Progenitor cell of endocrine pancreas (in vitro differentiated cells): ENCODE data around the gene MTUS2. TPM values are rescaled to one million over a fixed set of nuclear protein-coding genes. Genes with fewer than 3 reads are reported as not detected.

Experiments
- DNase-seq: peaks from one replicate; pipeline ENCODE4 v3.0.0; 2021; ENCODE audit warnings: low spot score; ENCODE audit not compliant: unreplicated experiment
- H3K27ac Mint-ChIP-seq: 2 replicates; pipeline ENCODE4 v1.8.0; 2021; ENCODE audit warnings: mild to moderate bottlenecking, moderate library complexity, mixed read lengths
- H3K27me3 Mint-ChIP-seq: 2 replicates; pipeline ENCODE4 v1.8.0; 2021; ENCODE audit warnings: mixed read lengths
- H3K36me3 Mint-ChIP-seq: 2 replicates; pipeline ENCODE4 v1.8.0; 2022; ENCODE audit warnings: mixed read lengths; ENCODE audit not compliant: insufficient read depth
- H3K4me1 Mint-ChIP-seq: 2 replicates; pipeline ENCODE4 v1.8.0; 2021; ENCODE audit warnings: low read depth, mixed read lengths
- H3K4me3 Mint-ChIP-seq: 2 replicates; pipeline ENCODE4 v1.8.0; 2021; ENCODE audit warnings: low read depth, mild to moderate bottlenecking, moderate library complexity, mixed read lengths
- H3K9me3 Mint-ChIP-seq: 2 replicates; pipeline ENCODE4 v1.8.0; 2021; ENCODE audit warnings: low read depth, mixed read lengths
- CTCF ChIP-seq: fragments of 200-600 bp; sonication (generic); IDR thresholded peaks from one replicate; pipeline ENCODE4 v1.5.0; 2021; ENCODE audit warnings: antibody characterized with exemption, mild to moderate bottlenecking; ENCODE audit not compliant: unreplicated experiment
- total RNA-seq: library from RNA; stranded (reverse); gene quantifications from 2 replicates; pipeline ENCODE4 v1.2.1, GENCODE V29; 2021

Gene MTUS2
- total RNA-seq, 1 donor from 2014 or later: 9.3 TPM

DNA sequence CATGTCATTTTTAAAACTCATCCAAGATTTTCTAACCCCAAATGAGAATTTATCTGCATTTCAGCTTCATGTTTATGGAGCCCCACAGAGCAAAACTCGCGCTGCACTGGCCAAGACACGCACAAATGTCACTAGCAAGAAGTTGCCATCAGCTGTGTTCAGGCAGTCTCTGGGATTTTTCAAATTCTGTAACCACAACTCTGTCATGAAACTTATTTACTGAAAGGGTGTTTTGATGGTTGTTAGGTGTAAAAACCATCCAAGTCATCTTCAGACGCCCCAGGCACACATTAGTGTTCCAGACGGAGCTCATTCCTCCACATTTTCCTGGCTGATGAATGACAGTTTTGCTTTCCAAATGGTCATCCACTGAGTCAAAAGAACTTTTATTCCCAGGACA is 712.0 kb downstream of the MTUS2 start:
- H3K4me3 Mint-ChIP-seq: no peak overlapping the region
- no peak for TF ChIP-seq CTCF
- H3K4me1 Mint-ChIP-seq: no peaks in the 10 kb centered on the region
- peaks cover 15% of the 10 kb centered on the region for H3K36me3 Mint-ChIP-seq
- no peaks in the 10 kb centered on the region for H3K27me3 Mint-ChIP-seq
- no peak for DNase-seq
- no peaks in the 10 kb centered on the region for H3K9me3 Mint-ChIP-seq
- no peak overlapping the region for H3K27ac Mint-ChIP-seq

- no peak overlapping the region for H3K4me3 Mint-ChIP-seq
- no peaks in the 10 kb centered on the region for H3K9me3 Mint-ChIP-seq
- H3K36me3 Mint-ChIP-seq: peaks cover 15% of the 10 kb centered on the region
- no peak for TF ChIP-seq CTCF
- H3K27me3 Mint-ChIP-seq: no peaks in the 10 kb centered on the region
- no peak for DNase-seq
- H3K4me1 Mint-ChIP-seq: peaks cover 3% of the 10 kb centered on the region
- no peak overlapping the region for H3K27ac Mint-ChIP-seq
Observed at GRCh38 chr13:29532821-29533220, 712.7 kb downstream of the MTUS2 start.

DNA sequence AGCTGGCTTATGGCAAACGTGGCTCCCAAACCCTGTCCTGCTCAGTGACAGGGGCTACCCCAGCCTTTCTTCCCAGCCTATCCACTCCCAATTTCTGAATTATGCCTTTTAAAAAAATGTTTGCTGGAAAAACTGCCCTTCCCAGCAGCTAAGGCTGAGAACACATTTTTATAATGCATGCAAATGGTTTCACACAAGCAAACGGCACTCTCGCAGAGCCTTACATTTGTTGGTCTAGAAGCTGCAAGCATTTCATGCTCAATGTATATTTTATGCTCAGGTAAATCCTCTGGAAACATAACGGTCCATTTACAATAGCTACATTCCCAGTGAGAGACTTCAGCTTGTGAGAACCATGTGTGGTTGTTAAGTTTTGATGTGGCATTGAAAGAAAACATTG is 713.9 kb downstream of the MTUS2 start:
- Mint-ChIP-seq H3K9me3 (no peaks in the 10 kb centered on the region), H3K27ac (no peak overlapping the region), H3K4me1 (peaks cover 6% of the 10 kb centered on the region), H3K36me3 (peaks cover 15% of the 10 kb centered on the region), H3K27me3 (no peaks in the 10 kb centered on the region), H3K4me3 (no peak overlapping the region)
- DNase-seq: no peak
- TF ChIP-seq CTCF: no peak

DNA sequence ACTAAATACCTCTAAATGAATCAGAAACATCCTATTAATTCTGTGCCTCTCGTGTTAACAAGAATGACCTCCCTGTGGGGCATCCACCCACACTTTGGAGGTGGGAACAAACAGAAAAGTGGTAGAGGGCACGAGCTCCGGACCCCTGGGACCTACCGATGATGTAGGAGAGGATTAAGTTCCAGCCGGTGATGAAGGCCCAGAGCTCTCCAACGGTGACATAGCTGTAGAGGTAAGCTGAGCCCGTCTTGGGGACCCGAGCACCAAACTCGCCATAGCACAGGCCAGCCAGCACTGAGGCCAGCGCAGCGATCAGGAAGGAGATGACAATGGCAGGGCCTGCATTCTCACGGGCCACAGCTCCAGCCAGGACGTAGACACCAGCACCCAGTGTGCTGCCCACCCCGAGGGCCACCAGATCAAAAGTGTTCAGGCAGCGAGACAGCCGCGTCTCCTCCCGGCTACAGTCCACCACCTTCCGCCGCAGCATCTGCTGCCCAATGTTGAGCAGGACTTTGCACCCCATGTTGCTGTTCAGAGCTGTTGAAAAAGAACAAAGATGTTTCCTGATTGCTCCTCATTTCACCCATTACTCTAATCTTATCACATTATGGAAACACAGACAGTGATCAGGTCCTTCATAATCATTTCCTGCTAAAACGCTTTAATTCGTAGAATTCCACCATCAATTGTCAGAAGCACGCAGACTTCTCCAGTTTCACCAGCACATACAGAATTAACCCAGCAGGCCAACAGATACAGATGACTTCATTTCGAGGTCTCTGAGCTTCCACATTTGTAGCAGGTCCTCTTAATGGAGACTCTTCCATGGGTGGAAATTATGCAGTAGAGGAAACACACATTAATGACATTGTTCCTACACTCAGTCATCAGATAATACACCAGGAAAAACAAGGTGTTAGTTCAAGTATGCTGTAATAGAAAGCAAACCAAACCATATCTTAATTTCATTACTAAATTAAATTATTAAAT is 715.8 kb downstream of the MTUS2 start:
- no peaks in the 10 kb centered on the region for H3K27me3 Mint-ChIP-seq
- H3K27ac Mint-ChIP-seq: no peak overlapping the region
- no peak for TF ChIP-seq CTCF
- H3K4me1 Mint-ChIP-seq: peaks cover 6% of the 10 kb centered on the region
- peaks cover 10% of the 10 kb centered on the region for H3K36me3 Mint-ChIP-seq
- no peak overlapping the region for H3K4me3 Mint-ChIP-seq
- DNase-seq: no peak
- no peaks in the 10 kb centered on the region for H3K9me3 Mint-ChIP-seq

DNA sequence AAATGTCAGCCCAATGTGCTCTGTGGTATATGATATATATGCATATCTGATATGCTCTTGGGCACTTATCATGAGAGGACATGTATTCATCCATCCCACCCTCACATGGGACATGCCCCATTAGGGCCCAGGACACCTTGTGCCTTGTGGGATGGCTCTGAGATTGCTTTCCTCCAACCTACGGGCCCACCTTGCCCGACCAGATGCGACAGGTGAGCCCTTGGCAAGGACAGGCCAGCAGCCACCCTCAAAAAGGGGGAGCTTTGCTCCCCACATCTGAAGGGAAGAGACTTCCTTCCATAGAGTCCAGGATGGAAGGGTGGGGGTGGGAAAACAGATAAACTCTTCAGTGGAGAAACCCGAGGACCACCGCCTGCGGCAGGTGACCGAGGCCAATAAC is 716.7 kb downstream of the MTUS2 start:
- H3K4me1 Mint-ChIP-seq: peaks cover 6% of the 10 kb centered on the region
- no peak for DNase-seq
- no peaks in the 10 kb centered on the region for H3K27me3 Mint-ChIP-seq
- no peak overlapping the region for H3K27ac Mint-ChIP-seq
- TF ChIP-seq CTCF: no peak
- H3K36me3 Mint-ChIP-seq: peaks cover 11% of the 10 kb centered on the region
- no peak overlapping the region for H3K4me3 Mint-ChIP-seq
- H3K9me3 Mint-ChIP-seq: no peaks in the 10 kb centered on the region
